RWPE2 (cell line): Measurements from ENCODE around the gene EEA1.

Experiments
- ATAC-seq: fragments of 200-7000 bp; cut with Tn5 transposase; 3 replicates; pipeline ENCODE4 v1.9.1; 2021; ENCODE audit warnings: low read depth
- DNase-seq: peaks from one replicate; pipeline ENCODE4 v3.0.0-alpha.2; 2020; ENCODE audit warnings: low spot score
- H3K27ac ChIP-seq: fragments of 450-650 bp; 2 replicates; pipeline ENCODE4 v1.5.1; 2017; ENCODE audit warnings: mild to moderate bottlenecking; ENCODE audit not compliant: poor library complexity, severe bottlenecking
- H3K27me3 ChIP-seq: fragments of 250-450 bp; sonication (Bioruptor Pico); 2 replicates; pipeline ENCODE4 v1.5.1; 2021; ENCODE audit warnings: mild to moderate bottlenecking, moderate library complexity; ENCODE audit not compliant: insufficient read depth, poor library complexity, severe bottlenecking
- H3K36me3 ChIP-seq: fragments of 250-450 bp; sonication (Bioruptor Pico); 2 replicates; pipeline ENCODE4 v1.5.1; 2020; ENCODE audit warnings: low read depth, mild to moderate bottlenecking, moderate library complexity
- H3K4me1 ChIP-seq: fragments of 250-450 bp; sonication (Bioruptor Pico); 2 replicates; pipeline ENCODE4 v1.5.1; 2021; ENCODE audit warnings: mild to moderate bottlenecking, moderate library complexity; ENCODE audit not compliant: insufficient read depth, poor library complexity, severe bottlenecking
- H3K4me3 ChIP-seq: fragments of 250-450 bp; sonication (Bioruptor Pico); 2 replicates; pipeline ENCODE4 v1.5.1; 2021; ENCODE audit warnings: mild to moderate bottlenecking, moderate library complexity; ENCODE audit not compliant: severe bottlenecking
- H3K9me3 ChIP-seq: fragments of 250-450 bp; sonication (Bioruptor Pico); 2 replicates; pipeline ENCODE4 v1.5.1; 2021; ENCODE audit warnings: mild to moderate bottlenecking, moderate library complexity; ENCODE audit not compliant: severe bottlenecking
- TF ChIP-seq, protein P1 (sequence below): fragments of 450-650 bp; IDR thresholded peaks from one replicate; pipeline ENCODE4 v1.5.1; 2017; ENCODE audit warnings: mild to moderate bottlenecking, moderate library complexity; ENCODE audit not compliant: poor library complexity, severe bottlenecking

Gene EEA1

DNA sequence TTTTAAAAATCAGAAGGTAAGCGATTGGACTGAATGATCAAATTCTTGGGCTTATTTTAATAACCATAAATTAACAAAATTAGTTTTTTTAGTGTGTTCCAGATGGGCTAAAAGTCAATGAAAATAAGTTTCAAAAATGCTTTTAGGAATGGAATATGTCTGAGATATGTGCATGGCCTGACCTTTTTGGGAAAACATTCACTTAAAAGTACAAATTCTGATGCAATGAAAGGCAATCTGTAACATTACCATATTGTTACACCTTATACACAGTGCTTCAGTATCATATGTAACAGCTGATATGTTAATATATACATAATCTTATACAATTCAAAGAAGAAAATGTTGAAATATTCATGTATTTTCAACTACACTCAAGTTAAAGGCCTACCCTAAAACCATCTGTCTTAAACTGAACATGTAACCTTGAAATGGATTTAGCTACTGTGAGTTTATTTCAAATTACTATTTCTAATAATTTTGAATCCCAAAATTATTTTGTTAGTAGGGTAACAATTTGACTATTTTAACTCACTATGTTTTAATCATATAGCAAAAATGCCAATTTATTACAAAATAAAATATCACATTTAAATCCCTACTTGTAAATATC is 84.8 kb downstream of the EEA1 start:
- ATAC-seq: no peak
- H3K4me3 ChIP-seq: no peak overlapping the region
- DNase-seq: no peak
- H3K36me3 ChIP-seq: peaks cover 42% of the 10 kb centered on the region
- H3K4me1 ChIP-seq: peaks cover 17% of the 10 kb centered on the region
- TF ChIP-seq, protein P1, sequence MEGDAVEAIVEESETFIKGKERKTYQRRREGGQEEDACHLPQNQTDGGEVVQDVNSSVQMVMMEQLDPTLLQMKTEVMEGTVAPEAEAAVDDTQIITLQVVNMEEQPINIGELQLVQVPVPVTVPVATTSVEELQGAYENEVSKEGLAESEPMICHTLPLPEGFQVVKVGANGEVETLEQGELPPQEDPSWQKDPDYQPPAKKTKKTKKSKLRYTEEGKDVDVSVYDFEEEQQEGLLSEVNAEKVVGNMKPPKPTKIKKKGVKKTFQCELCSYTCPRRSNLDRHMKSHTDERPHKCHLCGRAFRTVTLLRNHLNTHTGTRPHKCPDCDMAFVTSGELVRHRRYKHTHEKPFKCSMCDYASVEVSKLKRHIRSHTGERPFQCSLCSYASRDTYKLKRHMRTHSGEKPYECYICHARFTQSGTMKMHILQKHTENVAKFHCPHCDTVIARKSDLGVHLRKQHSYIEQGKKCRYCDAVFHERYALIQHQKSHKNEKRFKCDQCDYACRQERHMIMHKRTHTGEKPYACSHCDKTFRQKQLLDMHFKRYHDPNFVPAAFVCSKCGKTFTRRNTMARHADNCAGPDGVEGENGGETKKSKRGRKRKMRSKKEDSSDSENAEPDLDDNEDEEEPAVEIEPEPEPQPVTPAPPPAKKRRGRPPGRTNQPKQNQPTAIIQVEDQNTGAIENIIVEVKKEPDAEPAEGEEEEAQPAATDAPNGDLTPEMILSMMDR: no peak
- H3K27ac ChIP-seq: no peak overlapping the region
- peaks cover 2% of the 10 kb centered on the region for H3K9me3 ChIP-seq
- H3K27me3 ChIP-seq: no peaks in the 10 kb centered on the region

DNA sequence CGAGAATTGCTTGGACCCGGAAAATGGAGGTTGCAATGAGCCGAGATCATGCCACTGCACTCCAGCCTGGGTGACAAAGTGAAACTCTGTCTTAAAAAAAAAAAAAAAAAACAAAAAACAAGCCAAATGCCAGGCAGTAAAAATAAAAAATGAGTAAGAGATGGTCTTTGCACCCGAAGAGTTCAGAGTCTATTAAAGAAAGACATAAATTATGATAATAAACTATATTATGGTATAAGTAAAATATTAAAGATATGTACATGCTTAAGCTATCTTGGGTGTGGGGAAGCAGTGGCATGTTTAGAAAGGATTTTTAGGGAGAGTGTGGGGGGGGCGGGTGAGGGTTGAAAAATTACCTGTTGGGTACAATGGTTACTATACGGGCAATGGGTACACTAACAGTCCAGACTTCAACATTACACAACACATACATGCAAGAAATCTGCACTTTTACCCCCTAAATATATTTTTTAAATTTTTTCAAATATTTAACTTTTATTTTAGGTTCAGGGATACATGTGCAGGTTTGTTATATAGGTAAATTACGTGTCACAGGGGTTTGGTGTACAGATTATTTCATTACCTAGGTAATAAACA is 99.3 kb downstream of the EEA1 start:
- Histone ChIP-seq H3K27me3 (no peaks in the 10 kb centered on the region), H3K36me3 (peaks cover 32% of the 10 kb centered on the region), H3K4me3 (no peak overlapping the region), H3K4me1 (no peaks in the 10 kb centered on the region), H3K27ac (no peak overlapping the region), H3K9me3 (no peaks in the 10 kb centered on the region)
- TF ChIP-seq, protein P1: no peak
- ATAC-seq: no peak
- no peak for DNase-seq

DNA sequence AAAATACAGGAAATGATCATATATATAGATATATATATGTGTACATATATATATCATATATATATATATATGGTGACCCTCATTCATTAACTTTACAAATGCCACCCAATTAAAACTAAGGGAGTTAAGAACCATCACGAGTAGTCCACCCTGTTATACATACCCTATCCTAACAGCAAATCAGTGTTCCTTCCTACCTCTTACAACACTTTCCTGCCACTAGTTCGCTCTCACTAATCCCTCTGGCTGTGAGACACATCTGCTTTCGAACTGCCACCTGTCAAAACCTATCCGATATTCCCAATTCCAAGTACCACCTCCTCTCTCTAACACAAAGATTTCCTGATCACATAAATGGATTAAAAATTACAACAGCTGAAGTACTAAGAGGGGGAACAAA is 100.5 kb downstream of the EEA1 start:
- no peaks in the 10 kb centered on the region for H3K27me3 ChIP-seq
- ATAC-seq (no peak), DNase-seq (no peak)
- no peak overlapping the region for H3K4me3 ChIP-seq
- no peaks in the 10 kb centered on the region for H3K4me1 ChIP-seq
- H3K9me3 ChIP-seq: no peaks in the 10 kb centered on the region
- peaks cover 38% of the 10 kb centered on the region for H3K36me3 ChIP-seq
- TF ChIP-seq, protein P1: no peak
- H3K27ac ChIP-seq: no peak overlapping the region

DNA sequence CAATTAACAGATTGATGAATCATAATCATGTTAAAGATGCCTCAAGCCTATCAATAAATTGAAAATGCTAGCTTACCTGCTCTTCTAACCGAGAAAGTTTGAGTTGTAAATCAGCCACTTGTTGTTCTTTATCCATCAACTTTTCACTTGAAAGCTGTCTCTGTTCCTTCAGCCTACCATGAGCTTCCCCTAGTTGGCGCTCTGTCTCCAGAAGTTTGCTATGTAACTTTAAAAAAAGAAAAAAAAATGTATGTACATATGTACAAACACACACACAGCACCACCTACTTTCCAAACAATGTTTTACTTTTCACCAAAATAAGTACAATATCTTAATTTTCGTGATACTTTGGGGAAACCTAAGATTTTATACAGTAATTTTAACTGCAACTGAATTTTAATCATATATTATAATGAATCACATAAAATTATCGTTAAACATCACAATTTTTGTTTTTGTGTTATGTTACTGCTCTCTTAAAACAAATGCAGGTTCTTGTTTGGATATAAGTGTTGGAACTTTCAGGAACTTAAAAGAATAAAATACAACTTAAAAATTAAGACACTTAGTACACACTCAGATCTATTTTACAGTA is 101.2 kb downstream of the EEA1 start:
- Histone ChIP-seq H3K27ac (no peak overlapping the region), H3K36me3 (peaks cover 38% of the 10 kb centered on the region)
- peak; percentile 66; the same call in 1 of the 3 replicates for ATAC-seq

More for the DNA sequence above, 101.2 kb downstream of the EEA1 start:
- TF ChIP-seq, protein P1: peak; percentile 96
- no peak overlapping the region for H3K4me3 ChIP-seq
- no peak for DNase-seq
- no peaks in the 10 kb centered on the region for H3K27me3 ChIP-seq
- no peaks in the 10 kb centered on the region for H3K4me1 ChIP-seq
- H3K9me3 ChIP-seq: no peaks in the 10 kb centered on the region
